Natural killer cell (primary cell): ENCODE data around the gene CDADC1. TPM values are rescaled to one million over a fixed set of nuclear protein-coding genes. Genes with fewer than 3 reads are reported as not detected.

Experiments used
- ATAC-seq, 3 donors: fragments of 150-1000 bp in 2 of 3; fragments of 200-7000 bp in 1 of 3; cut with Tn5 transposase; 1 replicate in 1 of 3; 2 replicates in 2 of 3; pipeline ENCODE4 v1.10.0; 2021; ENCODE audit warnings: mild to moderate bottlenecking in 2 of 3, moderate library complexity in 2 of 3
- DNase-seq, 2 donors: peaks; one replicate each; pipeline versions ENCODE4 v3.0.0 to v3.0.0-alpha.2; 2013 to 2021; ENCODE audit warnings: mixed read lengths in 1 of 2
- H3K27ac ChIP-seq: one replicate; pipeline ENCODE4 v1.5.1; 2013; ENCODE audit warnings: mild to moderate bottlenecking, low read length
- H3K27me3 ChIP-seq: one replicate; pipeline ENCODE4 v1.6.1; 2013; ENCODE audit warnings: low read length; ENCODE audit not compliant: control insufficient read depth, insufficient read depth
- H3K36me3 ChIP-seq: one replicate; pipeline ENCODE4 v1.6.1; 2013; ENCODE audit warnings: low read length; ENCODE audit not compliant: control insufficient read depth, insufficient read depth
- H3K4me1 ChIP-seq: one replicate; pipeline ENCODE4 v1.6.1; 2013; ENCODE audit warnings: low read length; ENCODE audit not compliant: control insufficient read depth, insufficient read depth
- H3K4me3 ChIP-seq: one replicate; pipeline ENCODE4 v1.5.1; 2013; ENCODE audit warnings: low read length
- H3K9me3 ChIP-seq: one replicate; pipeline ENCODE4 v1.6.1; 2013; ENCODE audit warnings: low read length; ENCODE audit not compliant: control insufficient read depth, insufficient read depth
- H3K27ac Mint-ChIP-seq, 2 donors: one replicate each; pipeline ENCODE4 v1.8.0; 2022; ENCODE audit warnings: mild to moderate bottlenecking in 2 of 2, mixed read lengths in 2 of 2, moderate library complexity in 1 of 2
- H3K27me3 Mint-ChIP-seq, 2 donors: one replicate each; pipeline ENCODE4 v1.8.0; 2022; ENCODE audit warnings: low read depth in 2 of 2, mixed read lengths in 2 of 2
- H3K36me3 Mint-ChIP-seq: one replicate; pipeline ENCODE4 v1.8.0; 2022; ENCODE audit warnings: mixed read lengths
- H3K4me1 Mint-ChIP-seq, 2 donors: one replicate each; pipeline ENCODE4 v1.8.0; 2022; ENCODE audit warnings: mixed read lengths in 2 of 2
- H3K4me3 Mint-ChIP-seq: one replicate; pipeline ENCODE4 v1.8.0; 2022; ENCODE audit warnings: mild to moderate bottlenecking, moderate library complexity, mixed read lengths
- H3K9me3 Mint-ChIP-seq, 2 donors: one replicate each; pipeline ENCODE4 v1.8.0; 2022; ENCODE audit warnings: mixed read lengths in 2 of 2
- CTCF ChIP-seq: fragments of 200-600 bp; IDR thresholded peaks from one replicate; pipeline ENCODE4 v1.8.0; 2022; ENCODE audit warnings: antibody characterized with exemption
- WGBS: methylation state at CpG from one replicate; pipeline ENCODE4 v1.1.7; 2013; ENCODE audit warnings: missing lambda C conversion rate; ENCODE audit not compliant: insufficient coverage; 5-methylcytosine and 5-hydroxymethylcytosine counted together
- intact Hi-C: fragments of 100-400 bp; cut with micrococcal nuclease; formaldehyde crosslinking; loops from one replicate; pipeline ENCODE4 v1.14.2; 2022
- total RNA-seq, 4 donors: library from RNA; stranded (reverse); fragments of 120-200 nt in 1 of 4; gene quantifications; one replicate each; pipeline versions ENCODE4 v1.2.3 to v1.2.4, GENCODE V29; 2013 to 2022

CDADC1 gene
- total RNA-seq, 3 donors from 2014 or later (not counting 1 experiment from before 2014, with no cell fraction given) = 32.0 to 39.4 (median 33.6) TPM

DNA sequence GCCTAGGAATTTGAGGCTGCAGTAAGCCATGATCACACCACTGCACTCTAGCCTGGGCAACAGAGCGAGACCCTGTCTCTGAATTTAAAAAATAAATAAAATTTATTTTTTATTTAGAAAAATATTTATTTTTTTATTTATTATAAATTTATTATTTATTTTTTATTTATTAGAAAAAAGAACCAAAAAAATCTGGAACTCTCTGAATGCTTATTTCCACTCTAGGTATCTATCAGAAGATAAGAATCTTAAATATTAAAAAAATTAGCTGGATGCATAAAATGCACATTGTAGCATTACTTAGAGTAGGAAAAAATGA is 82.8 kb downstream of the CDADC1 start:
- Histone ChIP-seq H3K27me3 (no peaks in the 10 kb centered on the region), H3K27ac (no peak overlapping the region), H3K36me3 (no peaks in the 10 kb centered on the region), H3K4me1 (no peaks in the 10 kb centered on the region), H3K4me3 (no peak overlapping the region), H3K9me3 (no peaks in the 10 kb centered on the region)
- H3K4me1 Mint-ChIP-seq = no peaks in the 10 kb centered on the region
- ATAC-seq (no peak), DNase-seq (no peak)
- no peaks in the 10 kb centered on the region for H3K36me3 Mint-ChIP-seq
- WGBS = no CpG with 5 or more reads among the region's 1 CpG
- H3K27ac Mint-ChIP-seq = no peak overlapping the region
- no peaks in the 10 kb centered on the region for H3K9me3 Mint-ChIP-seq
- H3K4me3 Mint-ChIP-seq = no peak overlapping the region
- no peaks in the 10 kb centered on the region for H3K27me3 Mint-ChIP-seq
- intact Hi-C loops = no loop called here
- TF ChIP-seq CTCF = no peak

DNA sequence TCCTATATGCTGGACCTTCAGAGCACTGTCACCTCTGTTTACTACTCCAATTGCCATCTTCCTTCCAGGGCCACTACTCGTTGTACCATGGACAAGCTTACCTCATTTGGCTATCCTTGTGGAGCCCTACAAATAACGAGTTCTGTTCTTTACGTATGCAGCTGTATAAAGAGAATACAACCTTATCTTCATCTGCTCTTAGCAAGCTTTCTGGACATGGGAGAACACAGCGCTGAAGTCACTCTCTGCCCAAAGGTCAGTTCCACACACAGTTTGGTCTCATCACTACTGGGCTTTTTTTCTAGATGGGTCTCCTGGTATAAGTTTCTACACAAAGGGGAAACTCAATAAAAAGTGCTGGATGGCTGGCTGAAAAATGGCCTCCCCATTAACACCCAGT is 88.9 kb downstream of the CDADC1 start:
- H3K4me3 Mint-ChIP-seq = no peak overlapping the region
- DNase-seq = no peak
- intact Hi-C loops = no loop called here

DNA sequence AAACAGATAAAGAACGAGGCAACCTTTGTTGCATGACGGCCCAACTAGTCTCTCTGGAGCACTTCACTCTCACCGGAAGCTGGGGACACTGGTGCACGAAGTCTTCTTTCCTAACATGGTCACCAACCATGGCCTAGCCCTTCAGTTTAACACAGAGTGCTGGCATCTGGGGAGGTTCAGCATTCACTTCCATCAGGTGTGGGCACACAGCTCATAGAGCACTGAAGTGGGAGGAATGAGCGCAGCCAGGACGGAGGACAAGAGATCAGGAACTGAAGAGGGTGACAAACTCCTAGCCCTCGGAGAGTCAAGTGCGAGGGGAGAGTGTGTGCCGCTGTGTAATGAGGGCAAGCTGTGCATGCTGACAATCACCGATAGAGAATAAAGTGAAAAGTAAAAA is 92.4 kb downstream of the CDADC1 start:
- Mint-ChIP-seq H3K9me3 (no peaks in the 10 kb centered on the region), H3K27me3 (no peaks in the 10 kb centered on the region), H3K4me1 (no peaks in the 10 kb centered on the region), H3K4me3 (no peak overlapping the region), H3K36me3 (no peaks in the 10 kb centered on the region), H3K27ac (no peak overlapping the region)
- TF ChIP-seq CTCF = no peak
- H3K27ac ChIP-seq = no peak overlapping the region
- H3K4me1 ChIP-seq = no peaks in the 10 kb centered on the region
- H3K4me3 ChIP-seq = no peak overlapping the region
- no peaks in the 10 kb centered on the region for H3K9me3 ChIP-seq
- H3K27me3 ChIP-seq = no peaks in the 10 kb centered on the region
- ATAC-seq = no peak
- no peaks in the 10 kb centered on the region for H3K36me3 ChIP-seq
- 98% methylated on average over 9 of the region's 10 CpGs for WGBS
- DNase-seq = no peak
- intact Hi-C loops = no loop called here

More for the DNA sequence above, 88.9 kb downstream of the CDADC1 start:
- ATAC-seq = no peak
- H3K27ac Mint-ChIP-seq = no peak overlapping the region
- Histone ChIP-seq H3K4me3 (no peak overlapping the region), H3K36me3 (no peaks in the 10 kb centered on the region), H3K27me3 (no peaks in the 10 kb centered on the region), H3K9me3 (no peaks in the 10 kb centered on the region), H3K27ac (no peak overlapping the region), H3K4me1 (no peaks in the 10 kb centered on the region)
- TF ChIP-seq CTCF = no peak
- no peaks in the 10 kb centered on the region for H3K27me3 Mint-ChIP-seq
- no peaks in the 10 kb centered on the region for H3K36me3 Mint-ChIP-seq
- no peaks in the 10 kb centered on the region for H3K4me1 Mint-ChIP-seq
- WGBS = 88% methylated on average over 4 of the region's 4 CpGs
- H3K9me3 Mint-ChIP-seq = no peaks in the 10 kb centered on the region

- no peak overlapping the region for H3K4me3 Mint-ChIP-seq
- Histone ChIP-seq H3K27me3 (no peaks in the 10 kb centered on the region), H3K9me3 (no peaks in the 10 kb centered on the region), H3K27ac (no peak overlapping the region), H3K4me1 (no peaks in the 10 kb centered on the region), H3K4me3 (no peak overlapping the region), H3K36me3 (no peaks in the 10 kb centered on the region)
- DNase-seq = no peak
- H3K36me3 Mint-ChIP-seq = no peaks in the 10 kb centered on the region
- H3K27ac Mint-ChIP-seq = no peak overlapping the region
- ATAC-seq = no peak
- no peaks in the 10 kb centered on the region for H3K4me1 Mint-ChIP-seq
- TF ChIP-seq CTCF = no peak
- no CpG with 5 or more reads among the region's 3 CpGs for WGBS
- no peaks in the 10 kb centered on the region for H3K9me3 Mint-ChIP-seq
- H3K27me3 Mint-ChIP-seq = no peaks in the 10 kb centered on the region
- intact Hi-C loops = no loop called here
Measured at GRCh38 chr13:49341517-49341916, 93.8 kb downstream of the CDADC1 start.
